OCI-LY3 (cell line): ENCODE data around the gene NOSIP.

ENCODE experiments used
- H2AFZ ChIP-seq: fragments of 200-600, 300-600 bp; shearing (Covaris generic); 2 replicates; pipeline ENCODE4 v1.6.0; 2014; ENCODE audit warnings: antibody characterized with exemption, low read depth, low read length
- H3K27ac ChIP-seq: fragments of 200-600, 300-600 bp; sonication (generic); 2 replicates; pipeline ENCODE4 v1.5.1; 2014; ENCODE audit warnings: mild to moderate bottlenecking, low read length, moderate library complexity, mixed read lengths
- H3K27me3 ChIP-seq: fragments of 200-600, 300-600 bp; sonication (generic); 2 replicates; pipeline ENCODE4 v1.6.1; 2014; ENCODE audit warnings: low read depth, low read length, mixed read lengths
- H3K36me3 ChIP-seq: fragments of 200-600, 300-600 bp; sonication (generic); replicated peaks from 2 replicates; pipeline ENCODE3; 2014; ENCODE audit warnings: low read depth, low read length, mixed read lengths
- H3K4me1 ChIP-seq: fragments of 300-600, 200-600 bp; sonication (generic); 2 replicates; pipeline ENCODE4 v1.6.1; 2014; ENCODE audit warnings: low read length, mixed read lengths
- H3K4me2 ChIP-seq: fragments of 200-600, 300-600 bp; sonication (generic); 2 replicates; pipeline ENCODE4 v1.6.1; 2014; ENCODE audit warnings: low read length, mixed read lengths
- H3K4me3 ChIP-seq: fragments of 300-600, 200-600 bp; sonication (generic); 2 replicates; pipeline ENCODE4 v1.5.1; 2014; ENCODE audit warnings: antibody characterized with exemption, mild to moderate bottlenecking, low read length, moderate library complexity
- H3K79me2 ChIP-seq: fragments of 300-600, 200-600 bp; shearing (Covaris generic); 2 replicates; pipeline ENCODE4 v1.6.1; 2014; ENCODE audit warnings: mild to moderate bottlenecking, low read length, mixed read lengths
- H3K9ac ChIP-seq: fragments of 300-600, 200-600 bp; shearing (Covaris generic); 2 replicates; pipeline ENCODE4 v1.6.0; 2014; ENCODE audit warnings: mild to moderate bottlenecking, low read length, moderate library complexity
- H3K9me3 ChIP-seq: fragments of 200-600, 300-600 bp; shearing (Covaris generic); 2 replicates; pipeline ENCODE4 v1.6.1; 2014; ENCODE audit warnings: low read length, mixed read lengths; ENCODE audit not compliant: insufficient read depth
- H4K20me1 ChIP-seq: fragments of 200-600, 300-600 bp; sonication (generic); 2 replicates; pipeline ENCODE4 v1.6.1; 2016; ENCODE audit warnings: low read length, mixed read lengths; ENCODE audit not compliant: insufficient read depth
- CTCF ChIP-seq: fragments of 200-600, 300-600 bp; sonication (generic); IDR thresholded peaks from 2 replicates; pipeline ENCODE4 v1.5.1; 2014; ENCODE audit warnings: antibody characterized with exemption, low read length, low read depth
- EZH2phosphoT487 ChIP-seq: fragments of 200-600 bp; shearing (Covaris generic); IDR thresholded peaks from 2 replicates; pipeline ENCODE4 v1.6.1; 2018; ENCODE audit warnings: antibody characterized with exemption, mixed run types, low read depth

Gene NOSIP

GRCh38 chr19:49564616-49565045, 15.7 kb downstream of the NOSIP start:
- Histone ChIP-seq H2AFZ (no peak overlapping the region), H3K4me1 (no peaks in the 10 kb centered on the region), H3K36me3 (peaks cover 15% of the 10 kb centered on the region), H4K20me1 (peaks cover 26% of the 10 kb centered on the region), H3K4me3 (no peak overlapping the region), H3K4me2 (no peak overlapping the region), H3K9me3 (no peaks in the 10 kb centered on the region), H3K27ac (no peak overlapping the region), H3K79me2 (peaks cover 38% of the 10 kb centered on the region), H3K9ac (no peak overlapping the region), H3K27me3 (no peaks in the 10 kb centered on the region)
- no peak for TF ChIP-seq EZH2phosphoT487
- no peak for TF ChIP-seq CTCF

GRCh38 chr19:49560358-49560900, 19.9 kb downstream of the NOSIP start:
- no peaks in the 10 kb centered on the region for H3K4me1 ChIP-seq
- TF ChIP-seq CTCF (no peak), EZH2phosphoT487 (no peak)
- H3K9me3 ChIP-seq, result no peaks in the 10 kb centered on the region
- no peak overlapping the region for H3K27ac ChIP-seq
- peaks cover 24% of the 10 kb centered on the region for H4K20me1 ChIP-seq
- no peaks in the 10 kb centered on the region for H3K27me3 ChIP-seq
- peaks cover 43% of the 10 kb centered on the region for H3K36me3 ChIP-seq
- H3K4me2 ChIP-seq, result no peak overlapping the region
- H3K4me3 ChIP-seq, result no peak overlapping the region
- peaks cover 15% of the 10 kb centered on the region for H3K79me2 ChIP-seq
- H3K9ac ChIP-seq, result no peak overlapping the region
- no peak overlapping the region for H2AFZ ChIP-seq

GRCh38 chr19:49559928-49560327, 20.4 kb downstream of the NOSIP start:
- Histone ChIP-seq H3K36me3 (peaks cover 45% of the 10 kb centered on the region), H3K9me3 (no peaks in the 10 kb centered on the region), H3K4me2 (no peak overlapping the region), H3K4me3 (no peak overlapping the region), H3K9ac (no peak overlapping the region), H4K20me1 (peaks cover 22% of the 10 kb centered on the region), H3K27ac (no peak overlapping the region), H3K27me3 (no peaks in the 10 kb centered on the region), H2AFZ (no peak overlapping the region), H3K4me1 (no peaks in the 10 kb centered on the region), H3K79me2 (peaks cover 12% of the 10 kb centered on the region)
- TF ChIP-seq CTCF (no peak), EZH2phosphoT487 (no peak)

GRCh38 chr19:49559443-49559842, 20.9 kb downstream of the NOSIP start:
- H3K4me1 ChIP-seq, result no peaks in the 10 kb centered on the region
- no peaks in the 10 kb centered on the region for H3K27me3 ChIP-seq
- no peak for TF ChIP-seq EZH2phosphoT487
- no peak for TF ChIP-seq CTCF
- no peak overlapping the region for H3K27ac ChIP-seq
- no peak overlapping the region for H3K4me2 ChIP-seq
- H3K79me2 ChIP-seq, result peaks cover 7% of the 10 kb centered on the region
- H4K20me1 ChIP-seq, result peaks cover 17% of the 10 kb centered on the region
- H3K9me3 ChIP-seq, result no peaks in the 10 kb centered on the region
- H2AFZ ChIP-seq, result no peak overlapping the region
- H3K36me3 ChIP-seq, result peaks cover 44% of the 10 kb centered on the region
- H3K4me3 ChIP-seq, result no peak overlapping the region
- H3K9ac ChIP-seq, result no peak overlapping the region
